Cerebellar cortex (tissue), 1 donor: ENCODE measurements around the gene KCND3.
"Not testable (repeated sequence)": the region's sequence is repeated elsewhere in the genome, so short reads cannot be mapped to it uniquely, and the experiment has no call there.

Source experiments
- DNase-seq: peaks from one replicate; pipeline ENCODE4 v3.0.0-alpha.2; 2015; ENCODE audit warnings: low spot score

KCND3 gene

DNA sequence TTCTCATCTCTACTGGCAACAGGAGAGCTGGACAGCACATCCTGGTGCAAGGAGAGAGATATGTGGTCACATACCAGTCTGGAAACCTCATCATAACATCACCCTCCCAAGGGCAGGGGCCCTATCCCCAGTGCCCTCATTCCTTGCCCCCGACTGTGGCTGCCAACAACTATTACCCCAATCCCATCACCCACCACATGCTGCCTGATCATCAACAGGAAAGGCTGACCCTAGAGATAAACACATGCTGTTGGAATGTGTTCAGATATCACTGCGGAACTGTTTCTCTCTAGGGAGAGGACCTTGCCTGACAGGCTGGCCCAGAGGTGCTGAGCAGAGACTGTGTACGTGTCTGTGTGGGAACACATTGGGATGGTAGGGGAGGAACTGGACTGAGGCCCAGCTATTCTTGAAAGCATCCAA, 245.8 kb downstream of the KCND3 start:
- no peak for DNase-seq

DNA sequence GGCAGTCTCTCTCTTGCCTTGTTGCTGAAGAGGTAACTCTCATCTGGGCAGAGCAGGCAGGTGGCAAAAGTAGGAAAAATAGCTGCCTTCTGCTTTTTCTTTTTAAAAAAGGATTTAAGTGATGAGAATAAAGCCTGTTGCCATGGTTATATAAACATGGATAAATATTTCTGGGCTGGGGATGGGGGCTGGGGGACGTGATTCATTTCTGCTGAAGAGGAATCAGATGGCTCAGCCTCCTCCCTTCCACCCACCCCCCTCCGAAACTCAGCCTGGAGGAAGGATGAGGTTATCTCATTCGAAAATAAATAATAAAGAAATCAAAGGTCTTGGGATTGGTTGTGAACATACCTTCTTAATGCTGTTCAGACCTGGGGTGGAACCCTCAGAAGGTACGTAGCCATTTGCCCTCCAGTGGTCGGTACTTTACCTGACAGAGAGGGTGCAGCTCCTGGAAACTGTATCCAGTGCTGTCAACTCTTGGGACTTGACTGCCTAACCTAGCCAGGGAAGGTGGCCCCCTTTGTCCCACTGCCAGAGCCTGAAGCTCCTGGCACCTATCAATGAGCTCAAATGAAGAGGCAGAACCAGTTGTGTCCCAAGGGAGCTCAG, 246.4 kb downstream of the KCND3 start:
- DNase-seq: no peak

DNA sequence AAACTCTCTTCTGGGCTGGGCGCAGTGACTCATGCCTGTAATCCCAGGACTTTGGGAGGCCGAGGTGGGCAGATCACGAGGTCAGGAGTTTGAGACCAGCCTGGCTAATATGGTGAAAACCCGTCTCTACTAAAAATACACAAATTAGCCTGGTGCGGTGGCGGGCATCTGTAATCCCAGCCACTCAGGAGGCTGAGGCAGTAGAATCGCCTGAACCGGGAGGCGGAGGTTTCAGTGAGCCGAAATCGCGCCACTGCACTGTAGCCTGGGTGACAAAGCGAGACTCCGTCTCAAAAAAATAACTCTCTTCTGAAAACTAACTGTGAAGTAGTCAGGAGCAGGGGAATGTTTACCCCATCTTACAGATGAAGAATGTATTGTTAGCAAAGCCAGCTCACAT, 247.2 kb downstream of the KCND3 start:
- DNase-seq: not testable (repeated sequence)

DNA sequence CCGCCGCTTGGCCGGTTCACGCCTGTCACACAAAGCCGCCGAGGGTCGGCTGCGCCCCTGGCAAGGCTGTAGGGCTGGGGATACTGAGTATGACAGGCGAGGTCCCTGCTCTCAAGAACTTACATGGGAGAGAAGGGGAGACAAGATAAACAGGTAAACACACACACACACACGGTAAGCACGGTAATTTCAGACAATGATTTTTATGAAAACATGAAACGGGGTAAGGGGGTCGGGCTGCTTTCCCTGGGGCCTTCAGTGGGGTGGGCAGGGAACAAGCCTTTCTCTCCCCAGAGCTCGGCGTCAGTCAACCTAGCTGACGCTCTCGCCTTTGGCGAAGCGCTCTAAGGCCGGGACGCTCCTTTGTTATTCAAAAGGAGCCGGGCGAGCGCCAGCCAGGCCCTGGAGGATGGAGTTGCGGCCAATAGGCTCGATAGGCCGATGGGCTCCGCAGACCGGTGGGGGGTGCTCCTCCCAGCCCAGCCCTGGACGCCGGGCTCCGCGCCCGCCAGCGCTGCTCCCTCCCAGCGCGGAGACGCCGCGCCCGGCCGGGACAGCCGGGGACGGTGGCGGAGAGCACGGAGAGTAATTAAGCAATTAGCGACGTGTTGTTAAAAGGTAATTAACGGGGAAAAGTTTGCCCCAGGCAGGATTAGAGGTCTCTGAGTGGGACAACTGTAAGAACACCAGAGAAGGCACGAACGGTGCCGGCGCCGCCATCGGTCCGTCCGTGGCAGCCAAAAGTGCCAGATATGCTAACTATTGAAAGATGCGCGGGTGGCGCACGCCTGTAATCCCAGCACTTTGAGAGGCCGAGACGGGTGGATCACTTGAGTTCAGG, 249.3 kb downstream of the KCND3 start:
- peak; percentile 80 for DNase-seq

DNA sequence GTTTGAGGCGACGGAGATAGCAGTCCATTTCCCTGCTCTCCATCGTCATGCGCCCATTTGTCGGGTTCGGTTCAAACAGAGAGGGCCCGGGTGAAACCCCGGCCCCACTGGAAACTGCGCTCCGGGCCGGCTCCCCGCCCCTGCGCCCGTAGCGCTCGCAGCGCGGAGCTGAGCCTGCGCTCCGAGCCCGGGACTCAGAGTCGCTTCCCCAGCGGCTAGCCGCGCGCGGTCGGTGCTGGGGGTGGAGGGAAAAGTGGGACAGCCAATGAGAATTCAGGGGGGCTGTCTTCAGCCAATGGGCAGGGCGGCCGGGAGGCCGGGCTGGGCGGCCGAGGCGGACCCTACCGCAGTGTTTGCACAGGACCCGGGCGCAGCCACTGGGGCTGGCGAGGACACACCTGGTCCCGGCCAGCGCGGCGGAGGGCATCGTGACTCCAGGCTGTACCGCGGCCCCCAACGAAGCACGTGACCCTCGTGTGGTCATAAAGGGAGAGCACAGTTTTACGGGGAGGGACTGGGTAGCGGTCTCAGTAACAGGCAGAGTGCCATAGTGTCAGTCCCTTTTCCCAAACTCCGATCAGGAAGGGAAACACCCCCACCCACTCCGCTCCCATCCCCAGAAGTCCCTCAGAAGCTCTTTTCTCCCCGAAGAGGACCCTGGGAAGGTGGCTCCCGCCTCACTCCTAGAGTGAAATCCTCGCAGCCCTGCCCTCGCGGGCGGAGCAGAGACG, 250.1 kb downstream of the KCND3 start, which contains the start of gene INKA2:
INKA2 (minus strand) TSS at position 202 of the 731 bp plus-strand sequence; CDS start at position 49, 153 bp downstream.
- DNase-seq: peak; percentile 90

DNA sequence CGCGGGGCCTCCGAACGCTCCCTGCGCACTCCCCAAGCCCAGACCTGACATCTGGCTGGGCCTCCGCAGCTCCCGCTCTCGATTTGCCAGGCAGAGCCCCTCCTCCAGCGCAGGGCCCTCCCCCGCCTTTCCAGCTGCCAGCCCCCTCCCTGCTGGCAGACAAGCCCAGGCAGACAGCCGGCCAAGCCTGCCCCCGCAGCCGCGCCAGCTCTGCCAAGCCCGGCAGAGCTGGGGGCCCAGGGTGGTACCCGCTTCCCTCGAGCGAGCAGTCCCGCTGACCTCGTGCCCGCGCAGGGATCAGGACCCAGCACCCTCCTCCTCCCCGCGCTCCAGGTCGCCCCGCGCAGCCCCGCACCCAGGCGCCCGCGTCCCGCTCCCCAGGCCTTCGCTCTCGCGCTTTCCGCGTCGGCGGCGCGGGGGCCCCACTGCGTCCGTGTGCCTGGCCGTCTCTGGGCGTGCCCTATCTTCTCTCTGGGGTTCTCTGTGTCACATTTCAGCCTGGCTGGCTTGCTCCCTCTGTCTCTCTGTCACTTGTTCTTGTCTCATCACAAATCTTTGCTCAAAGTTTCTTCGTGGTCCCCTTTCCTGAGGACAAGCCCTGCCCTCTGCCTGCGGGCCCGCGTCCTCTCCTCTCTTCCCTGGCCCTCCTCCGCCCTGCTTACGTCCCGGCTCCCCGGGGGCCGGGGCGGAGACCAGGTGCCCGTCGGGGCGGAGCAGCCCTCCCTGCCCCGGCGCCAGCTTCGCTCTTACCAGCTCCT, 250.9 kb downstream of the KCND3 start:
- peak; percentile 65 for DNase-seq

DNA sequence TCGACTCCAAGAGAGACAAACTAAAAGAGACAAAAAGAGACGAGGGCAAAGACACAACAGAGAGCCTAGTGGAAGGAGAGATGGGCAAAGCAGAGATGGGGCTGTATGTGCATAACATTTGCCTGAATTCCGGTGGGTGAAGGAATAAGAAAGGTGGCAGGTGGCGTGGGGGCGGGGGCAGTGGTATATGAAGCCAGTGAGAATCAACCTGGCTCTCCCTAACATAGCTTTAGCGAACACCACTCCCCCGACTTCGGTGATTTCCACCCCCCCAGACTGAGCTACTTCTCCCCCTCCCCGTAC, 251.4 kb downstream of the KCND3 start:
- DNase-seq: no peak

DNA sequence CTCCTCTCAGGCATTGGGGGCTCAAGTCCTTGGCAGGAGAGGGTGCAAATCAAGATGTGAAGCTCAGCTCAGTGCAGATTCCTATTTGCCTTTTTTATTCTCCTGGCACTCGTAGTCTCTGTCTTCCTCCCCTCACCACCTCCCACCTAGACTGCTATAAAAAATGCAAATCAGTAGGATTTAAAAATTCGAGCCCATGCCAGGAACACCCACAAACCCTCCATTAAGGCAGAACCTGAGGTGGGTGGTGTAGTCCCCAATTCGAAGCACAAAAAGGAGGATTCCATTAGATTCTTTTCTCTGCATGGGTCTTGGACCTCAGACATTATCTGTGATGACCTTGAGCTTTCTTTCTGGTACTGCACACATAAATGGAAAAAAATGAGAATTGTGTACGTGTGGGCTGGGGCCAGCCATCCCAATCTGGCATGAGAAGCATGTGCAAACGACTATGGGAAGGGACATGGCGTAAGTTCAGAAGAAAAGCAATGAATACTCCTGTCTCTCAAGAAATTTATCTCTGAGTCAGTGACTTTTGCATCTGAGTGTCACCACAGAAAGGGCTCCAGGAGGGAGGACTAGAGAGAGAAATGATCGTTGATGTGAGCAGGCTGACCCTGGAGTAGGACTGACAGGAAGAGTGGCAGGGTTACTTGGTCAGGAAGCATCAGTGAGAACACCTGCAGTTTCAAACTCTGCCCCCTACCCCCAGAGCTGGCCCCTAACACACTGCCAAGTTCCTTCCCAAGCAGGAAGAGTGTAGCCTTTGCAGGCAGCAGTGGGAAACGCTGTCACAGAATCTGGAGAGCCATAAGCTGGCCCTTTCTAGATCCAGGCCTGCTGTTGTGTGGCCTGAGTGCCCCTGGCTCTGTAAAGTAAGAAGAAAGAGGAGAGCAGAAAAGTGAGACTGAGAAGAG, 252.0 kb downstream of the KCND3 start:
- no peak for DNase-seq

DNA sequence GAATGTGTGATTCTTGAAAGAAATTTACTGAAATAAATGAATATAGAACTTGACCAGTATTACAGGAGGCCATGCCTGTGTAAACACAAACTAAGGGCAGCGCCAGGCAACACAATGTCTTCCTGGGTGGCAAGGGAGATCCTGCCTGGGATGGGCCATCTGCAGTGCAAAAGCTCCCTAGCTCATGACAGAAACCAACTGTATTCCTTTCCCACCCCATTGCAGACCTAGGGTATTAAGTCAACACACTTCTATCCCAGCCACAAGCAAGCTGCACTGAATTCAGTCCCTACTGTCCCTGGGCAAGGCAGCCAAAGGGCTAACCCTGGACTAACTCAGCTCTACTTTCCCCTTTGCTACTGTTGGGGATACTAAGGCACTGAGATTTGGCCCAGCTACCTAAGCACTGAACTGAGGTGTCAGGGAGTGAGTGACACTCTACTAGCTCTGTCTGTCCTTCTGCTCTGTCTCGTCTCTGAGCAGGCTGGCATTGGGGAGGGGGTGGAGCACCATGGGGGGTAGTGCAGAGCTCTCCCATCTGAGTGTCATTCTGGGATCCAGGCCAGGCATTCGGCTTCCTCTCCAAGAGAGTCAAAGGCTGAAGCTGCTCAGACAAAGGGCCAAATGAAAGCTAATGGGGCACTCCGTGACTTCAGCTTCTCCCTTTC, 252.8 kb downstream of the KCND3 start:
- no peak for DNase-seq

DNA sequence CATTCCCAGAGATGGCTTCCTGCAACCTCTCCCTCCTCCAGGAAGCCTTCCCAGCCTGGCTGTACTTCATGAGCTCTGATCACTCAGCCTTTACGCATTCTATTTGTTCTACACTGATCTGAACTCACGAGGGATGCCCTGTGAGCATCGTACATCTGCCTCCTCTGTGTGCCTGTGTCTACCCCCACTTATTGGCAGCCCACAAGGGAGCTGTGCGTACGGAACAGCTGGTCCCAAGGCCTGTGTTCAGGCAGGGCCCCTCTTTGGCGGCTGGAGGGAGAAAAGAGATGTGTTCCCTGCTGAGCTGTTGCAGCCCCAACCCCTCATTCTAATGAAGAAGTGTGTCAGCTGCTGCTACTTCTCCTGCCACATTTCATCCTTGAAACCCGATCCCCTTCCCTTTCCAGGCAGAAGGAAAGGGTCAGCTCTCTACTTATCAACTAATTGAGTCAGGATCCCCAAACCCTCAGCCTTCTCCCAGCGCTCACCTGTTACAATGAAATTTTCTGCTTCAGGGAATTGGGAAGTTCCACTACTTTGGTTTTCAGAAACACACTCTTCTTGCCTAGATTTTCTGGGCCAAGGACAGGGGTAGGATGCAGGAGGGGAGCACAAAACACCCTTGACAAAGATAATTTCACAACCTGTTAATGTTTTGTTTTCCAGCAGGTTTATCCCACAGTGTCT, 253.5 kb downstream of the KCND3 start:
- DNase-seq: no peak

DNA sequence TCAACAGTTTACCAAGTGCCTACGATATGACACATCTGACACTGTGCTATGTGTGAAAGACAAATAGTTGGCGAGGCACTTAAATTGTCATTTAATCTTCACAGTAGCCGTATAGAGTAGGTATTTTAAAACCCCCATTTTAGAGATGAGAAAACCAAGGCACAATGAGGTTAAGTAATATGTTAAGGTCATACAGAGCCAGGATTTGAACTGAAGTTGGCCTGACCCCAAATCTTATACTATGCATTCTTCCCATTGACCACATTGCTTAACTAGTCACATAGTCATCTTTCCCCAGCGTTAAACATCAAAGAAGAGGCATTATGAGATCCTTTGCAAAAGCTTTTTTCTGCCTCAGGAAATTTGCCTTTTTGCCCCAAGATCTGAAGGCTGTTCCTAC, 254.1 kb downstream of the KCND3 start:
- DNase-seq: no peak

DNA sequence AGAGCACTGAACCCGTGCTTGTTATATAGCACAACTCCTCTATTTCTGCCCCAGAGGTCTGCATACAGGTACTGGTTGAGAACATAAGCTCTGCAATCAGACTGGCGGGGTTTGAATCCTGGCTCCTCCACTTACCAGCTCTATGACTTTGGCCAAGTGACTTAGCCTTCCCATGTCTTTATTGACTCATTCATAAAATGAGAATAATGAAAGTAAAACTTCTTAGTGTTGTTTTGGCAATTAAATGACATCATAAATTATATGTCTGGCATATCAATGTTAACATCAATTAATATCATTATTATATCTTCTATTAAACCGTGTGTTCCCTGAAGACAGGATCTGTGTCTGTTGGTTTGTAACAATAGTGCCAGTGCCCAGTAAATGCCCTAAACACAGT, 254.6 kb downstream of the KCND3 start:
- no peak for DNase-seq

DNA sequence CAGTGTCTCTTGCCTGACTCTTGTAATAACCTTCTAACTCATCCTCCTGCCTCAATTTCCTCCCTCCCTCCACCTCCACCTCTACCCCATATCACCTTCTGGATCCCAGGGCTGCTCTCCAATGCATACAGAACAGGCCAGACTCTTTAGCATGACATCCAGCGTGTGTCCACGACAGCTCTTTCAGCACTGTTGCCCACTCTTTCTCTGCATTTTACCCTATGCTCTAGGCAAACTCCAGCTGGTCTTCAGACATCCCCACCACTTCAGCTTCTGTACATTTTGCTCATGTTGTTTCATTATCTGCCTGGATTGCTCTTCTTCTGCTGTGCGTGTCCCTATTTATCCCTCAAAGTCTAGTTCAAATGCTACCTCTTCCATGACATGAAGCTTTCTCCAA, 255.0 kb downstream of the KCND3 start:
- no peak for DNase-seq

DNA sequence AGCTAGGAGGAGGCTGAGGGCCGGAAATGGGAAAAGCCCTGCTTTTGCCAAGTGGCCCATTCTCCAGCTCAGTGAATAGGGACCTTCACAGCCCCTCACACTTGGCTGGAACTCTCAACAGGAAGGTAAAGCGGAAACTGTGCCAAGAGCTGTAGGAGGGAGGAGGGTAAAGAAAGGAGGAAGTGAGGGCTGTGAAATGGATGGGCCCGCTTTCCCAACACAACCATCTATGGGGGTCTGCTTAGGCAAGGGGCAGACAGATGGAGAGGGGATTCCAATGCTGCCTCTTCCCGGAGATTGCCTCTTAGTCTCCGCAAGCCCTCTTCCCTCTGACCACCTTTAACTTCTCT, 255.5 kb downstream of the KCND3 start:
- DNase-seq: no peak

DNA sequence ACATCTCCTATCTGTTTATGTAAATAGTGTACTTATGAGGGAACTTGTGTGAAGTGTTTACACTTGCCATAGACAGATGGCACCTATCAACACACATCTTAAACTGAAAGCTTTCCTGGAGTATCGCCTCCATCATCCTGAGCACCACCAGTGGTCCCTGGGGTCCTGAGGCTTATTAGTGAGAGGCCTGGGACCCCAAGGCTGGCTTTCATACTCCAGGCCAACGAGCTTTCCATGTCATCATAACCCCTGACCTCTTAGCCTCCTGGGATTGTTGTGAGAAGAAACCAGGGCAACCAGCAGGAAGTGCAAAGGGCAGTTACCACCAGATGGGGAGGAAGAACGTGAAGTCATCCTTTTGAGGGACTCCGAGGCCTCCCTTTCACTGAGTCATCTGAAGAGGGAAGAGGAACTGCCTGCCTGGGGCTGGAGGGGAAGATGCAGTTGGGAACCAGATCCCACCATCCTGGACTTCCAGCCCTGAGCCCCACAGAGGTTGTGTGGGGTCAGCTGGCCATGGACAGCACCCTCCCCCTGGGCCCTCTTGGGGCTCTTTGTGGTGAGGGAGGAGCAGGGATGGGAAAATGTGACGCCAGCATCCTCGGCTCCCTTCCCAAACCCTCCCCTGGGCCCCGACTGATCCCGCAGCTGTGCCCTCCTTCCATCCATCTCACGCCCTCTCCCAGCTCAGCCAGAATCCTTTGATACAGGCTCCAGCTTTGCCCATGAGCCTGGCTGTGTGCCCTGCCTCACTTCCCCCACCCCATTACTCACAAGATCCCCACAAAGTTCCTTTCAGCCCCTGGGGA, 256.1 kb downstream of the KCND3 start:
- no peak for DNase-seq

DNA sequence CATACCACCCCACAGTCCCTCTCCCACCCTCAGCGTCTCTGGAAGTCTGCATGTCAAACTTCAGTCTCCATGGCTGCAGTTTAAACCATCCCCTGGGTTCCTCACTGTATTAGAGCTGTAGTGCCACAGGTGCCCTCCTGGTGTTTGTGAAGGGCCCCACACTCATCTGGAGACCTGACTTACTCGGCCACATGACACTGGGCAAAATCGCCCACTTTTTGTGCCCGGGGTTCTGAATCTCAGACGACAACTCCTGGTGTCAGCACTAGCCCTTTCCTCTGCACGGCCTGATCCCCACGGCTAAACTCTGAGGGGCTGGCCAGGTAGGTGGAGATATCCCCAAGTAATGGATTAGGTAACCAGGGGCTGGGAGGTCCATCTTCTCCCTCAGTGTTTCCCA, 256.8 kb downstream of the KCND3 start:
- DNase-seq: no peak

DNA sequence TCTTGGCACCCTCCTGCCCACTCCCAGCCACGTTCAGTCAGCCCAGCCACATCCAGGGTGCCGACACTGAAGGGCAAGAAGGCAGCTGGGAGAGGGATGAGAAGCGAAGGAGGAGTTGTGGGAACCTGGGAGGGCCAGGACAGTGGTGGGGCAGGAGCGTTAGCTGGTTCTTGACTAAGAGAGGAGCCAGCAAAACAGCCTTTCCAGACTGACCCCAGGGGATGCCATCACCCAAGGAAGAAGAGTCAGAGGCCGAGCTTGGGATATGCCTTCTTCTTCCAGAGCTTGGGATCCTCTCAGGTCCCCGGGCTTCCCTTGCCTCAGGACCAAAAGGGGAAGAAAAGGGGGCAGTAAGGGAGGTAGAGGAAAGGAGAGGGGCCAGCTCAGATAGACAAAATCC, 257.5 kb downstream of the KCND3 start:
- no peak for DNase-seq

DNA sequence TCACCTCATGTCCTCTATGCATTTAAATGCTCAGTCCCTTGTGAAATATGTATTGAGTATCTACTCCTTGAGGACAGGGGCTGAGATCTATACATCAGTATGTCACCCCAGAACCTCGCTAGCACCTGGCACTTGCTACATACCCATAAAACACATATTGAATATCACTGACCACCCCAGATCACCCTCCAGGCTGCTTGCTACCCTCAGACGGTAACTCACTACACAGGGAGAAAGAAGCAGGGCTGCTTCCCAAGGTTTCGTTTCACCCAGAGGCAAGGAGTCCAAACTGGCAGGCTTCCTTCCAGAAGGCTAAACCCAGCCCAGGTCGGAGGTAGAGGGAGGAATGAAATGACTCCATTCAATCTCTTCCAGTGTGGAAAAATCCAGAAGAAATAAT, 258.8 kb downstream of the KCND3 start:
- DNase-seq: no peak

DNA sequence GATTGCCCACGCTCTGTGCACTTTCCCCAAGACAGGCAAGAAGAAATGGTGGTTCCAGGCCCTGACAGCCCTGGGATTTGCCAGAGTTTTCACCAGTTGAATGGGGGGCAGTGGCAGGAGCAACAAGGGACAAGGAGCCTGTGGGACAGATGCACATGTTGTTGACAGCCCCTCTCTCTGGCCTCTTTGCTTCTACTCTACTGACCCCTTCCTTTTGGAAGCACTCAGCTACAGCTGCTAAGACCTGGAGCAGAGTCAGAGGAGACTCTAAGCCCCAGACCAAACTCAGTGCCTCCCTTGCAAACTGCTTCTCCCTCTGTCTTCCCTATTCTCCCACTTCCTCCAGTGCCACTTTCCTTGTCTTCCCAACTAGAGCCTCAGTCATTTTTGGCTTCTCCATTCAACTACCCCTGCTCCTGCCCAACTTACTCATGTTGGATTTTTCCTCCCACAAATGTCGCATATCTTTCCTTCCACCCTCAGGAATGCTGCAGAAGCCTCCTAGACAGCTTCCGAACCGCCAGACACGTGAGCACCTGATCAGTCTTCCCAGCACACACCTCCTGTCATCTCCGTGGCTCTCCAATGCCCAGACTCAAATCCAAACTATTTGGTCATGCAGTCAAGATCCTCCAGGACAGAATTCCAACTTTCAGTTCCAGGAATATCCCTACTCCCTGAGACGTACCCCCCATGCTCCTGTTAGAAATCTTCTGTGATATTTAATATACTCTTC, 259.4 kb downstream of the KCND3 start:
- no peak for DNase-seq
